Skin epidermis (tissue), 12 donors: ENCODE measurements around the gene KCTD13.
"Not testable (repeated sequence)": the region's sequence is repeated elsewhere in the genome, so short reads cannot be mapped to it uniquely, and the experiment has no call there.

Source experiments
- H3K27ac ChIP-seq, 21 experiments: fragments of 200-600 bp; sonication (generic) in 11 of 21; one replicate each; pipeline ENCODE4 v1.5.0; 2020; ENCODE audit warnings: mild to moderate bottlenecking in 3 of 21, inconsistent platforms in 2 of 21, moderate library complexity in 2 of 21
- H3K4me3 ChIP-seq, 7 experiments: fragments of 200-600 bp; sonication (generic) in 2 of 7; one replicate each; pipeline ENCODE4 v1.5.0; 2020; ENCODE audit warnings: inconsistent platforms in 2 of 7, mild to moderate bottlenecking in 2 of 7, moderate library complexity in 1 of 7

KCTD13 gene

GRCh38 chr16:29951625-29952365, 25.8 kb upstream of the KCTD13 start:
- no peak overlapping the region for H3K4me3 ChIP-seq
- no peak overlapping the region for H3K27ac ChIP-seq

GRCh38 chr16:29950806-29951461, 24.9 kb upstream of the KCTD13 start:
- no peak overlapping the region for H3K27ac ChIP-seq
- H3K4me3 ChIP-seq, result no peak overlapping the region

GRCh38 chr16:29947897-29948296, 21.9 kb upstream of the KCTD13 start:
- no peak overlapping the region for H3K27ac ChIP-seq
- H3K4me3 ChIP-seq, result no peak overlapping the region

GRCh38 chr16:29943846-29944799, 18.1 kb upstream of the KCTD13 start:
- Histone ChIP-seq H3K4me3 (no peak overlapping the region), H3K27ac (peak overlapping the region in 20 of 21 experiments; percentile 18 to 83 (median 66))

GRCh38 chr16:29940656-29941055, 14.6 kb upstream of the KCTD13 start:
- no peak overlapping the region for H3K27ac ChIP-seq

GRCh38 chr16:29931750-29932149, 5.7 kb upstream of the KCTD13 start:
- not testable (repeated sequence) for H3K4me3 ChIP-seq, H3K27ac ChIP-seq

More at GRCh38 chr16:29940656-29941055, 14.6 kb upstream of the KCTD13 start:
- no peak overlapping the region for H3K4me3 ChIP-seq

GRCh38 chr16:29927070-29927905, 1.3 kb upstream of the KCTD13 start:
- Histone ChIP-seq H3K27ac (peak overlapping the region in 13 of 21 experiments; percentile 63 to 92 (median 86)), H3K4me3 (peak overlapping the region in 3 of 7 experiments; percentile 97 to 99 (median 98))

GRCh38 chr16:29926711-29927052, 656 bp upstream of the KCTD13 start:
- peak overlapping the region in 20 of 21 experiments; percentile 63 to 93 (median 86) for H3K27ac ChIP-seq

GRCh38 chr16:29925105-29925756, 795 bp downstream of the KCTD13 start:
- Histone ChIP-seq H3K27ac (peak overlapping the region; percentile 4 to 93 (median 86)), H3K4me3 (peak overlapping the region; percentile 83 to 100 (median 97))

More at GRCh38 chr16:29926711-29927052, 656 bp upstream of the KCTD13 start:
- H3K4me3 ChIP-seq, result peak overlapping the region; percentile 83 to 100 (median 97)

GRCh38 chr16:29922986-29923501, 3.0 kb downstream of the KCTD13 start:
- Histone ChIP-seq H3K27ac (no peak overlapping the region), H3K4me3 (no peak overlapping the region)

- no peak overlapping the region for H3K4me3 ChIP-seq
- H3K27ac ChIP-seq, result no peak overlapping the region
These were observed 3.7 kb downstream of the KCTD13 start for GRCh38 chr16:29922326-29922725.

GRCh38 chr16:29921034-29921385, 5.0 kb downstream of the KCTD13 start:
- H3K4me3 ChIP-seq, result no peak overlapping the region

GRCh38 chr16:29920288-29921033, 5.6 kb downstream of the KCTD13 start:
- H3K4me3 ChIP-seq, result no peak overlapping the region
- H3K27ac ChIP-seq, result no peak overlapping the region

More at GRCh38 chr16:29921034-29921385, 5.0 kb downstream of the KCTD13 start:
- H3K27ac ChIP-seq, result no peak overlapping the region

- H3K4me3 ChIP-seq, result no peak overlapping the region
- H3K27ac ChIP-seq, result no peak overlapping the region
These were observed 9.0 kb downstream of the KCTD13 start for GRCh38 chr16:29916979-29917378.

- no peak overlapping the region for H3K27ac ChIP-seq
- H3K4me3 ChIP-seq, result no peak overlapping the region
These were observed 10.3 kb downstream of the KCTD13 start for GRCh38 chr16:29915590-29916247.

- Histone ChIP-seq H3K4me3 (no peak overlapping the region), H3K27ac (no peak overlapping the region)
These were observed 12.5 kb downstream of the KCTD13 start for GRCh38 chr16:29913514-29913913.

GRCh38 chr16:29912087-29912486, 13.9 kb downstream of the KCTD13 start:
- Histone ChIP-seq H3K27ac (no peak overlapping the region), H3K4me3 (no peak overlapping the region)
